Esophagus (tissue), 2 donors: ENCODE measurements around the gene RUFY2. TPM values are rescaled to one million over a fixed set of nuclear protein-coding genes. Genes with fewer than 3 reads are reported as not detected.
"Not testable (repeated sequence)": the region's sequence is repeated elsewhere in the genome, so short reads cannot be mapped to it uniquely, and the experiment has no call there.

Experiments used
- H3K27ac ChIP-seq, 2 donors: one replicate each; pipeline ENCODE4 v1.5.1; 2013; ENCODE audit warnings: low read depth in 2 of 2, mild to moderate bottlenecking in 2 of 2, inconsistent platforms in 1 of 2, low read length in 1 of 2, moderate library complexity in 1 of 2
- H3K27me3 ChIP-seq, 2 donors: one replicate each; pipeline ENCODE4 v1.6.1; 2013; ENCODE audit warnings: low read length in 2 of 2, control low read depth in 1 of 2, mild to moderate bottlenecking in 1 of 2; ENCODE audit not compliant: insufficient read depth in 2 of 2, control insufficient read depth in 1 of 2
- H3K36me3 ChIP-seq, 2 donors: one replicate each; pipeline ENCODE4 v1.6.1; 2013; ENCODE audit warnings: low read length in 1 of 2; ENCODE audit not compliant: control insufficient read depth in 2 of 2, insufficient read depth in 2 of 2
- H3K4me1 ChIP-seq, 2 donors: one replicate each; pipeline ENCODE4 v1.6.1; 2013; ENCODE audit warnings: low read length in 1 of 2; ENCODE audit not compliant: control insufficient read depth in 2 of 2, insufficient read depth in 2 of 2
- H3K4me3 ChIP-seq, 2 donors: one replicate each; pipeline ENCODE4 v1.5.1; 2013; ENCODE audit warnings: low read length in 2 of 2, mild to moderate bottlenecking in 2 of 2, low read depth in 1 of 2, moderate library complexity in 1 of 2
- H3K9me3 ChIP-seq, 2 donors: one replicate each; pipeline ENCODE4 v1.6.1; 2013; ENCODE audit warnings: mild to moderate bottlenecking in 2 of 2, low read depth in 1 of 2, low read length in 1 of 2, moderate library complexity in 1 of 2; ENCODE audit not compliant: control insufficient read depth in 2 of 2, insufficient read depth in 1 of 2
- WGBS, 2 donors: extraction: QIAGEN DNeasy Blood & Tissue Kit; methylation state at CpG; one replicate each; pipeline ENCODE4 v1.1.7; 2013; 5-methylcytosine and 5-hydroxymethylcytosine counted together
- polyA plus RNA-seq, 2 donors: library from polyadenylated mRNA; stranded (reverse); fragments of 200-250 nt; gene quantifications; one replicate each; pipeline ENCODE4 v1.2.3, GENCODE V29; 2013
- donor health status: healthy with polysubstance abuse.
- donor health status: Bipolar disorder and iron deficiency.

The RUFY2 gene
- 1 to 10 TPM; 4.9 to 5.1 TPM for polyA plus RNA-seq

GRCh38 chr10:68406815-68407548 lies at the start of gene RUFY2:
Gene RUFY2 (minus strand): TSS chr10:68407277. CDS start chr10:68407189, 88 bp downstream.
- Histone ChIP-seq H3K27me3 (no peaks in the 10 kb centered on the region), H3K27ac (peak within 1 kb of the TSS; percentile 92 to 93), H3K9me3 (no peaks in the 10 kb centered on the region), H3K36me3 (no peaks in the 10 kb centered on the region), H3K4me1 (no peaks in the 10 kb centered on the region), H3K4me3 (peak within 1 kb of the TSS; percentile 79 to 91)
- 0 to 1% methylated on average over 70 to 79 of the region's 79 CpGs for WGBS, 2 donors

GRCh38 chr10:68449698-68450097 lies 42.6 kb upstream of the RUFY2 start:
- H3K4me1 ChIP-seq, H3K9me3 ChIP-seq, H3K4me3 ChIP-seq, H3K27me3 ChIP-seq, H3K27ac ChIP-seq, H3K36me3 ChIP-seq: not testable (repeated sequence)
- 76 to 78% methylated on average over 7 of the region's 7 CpGs for WGBS, 2 donors

GRCh38 chr10:68446179-68446578 lies 39.1 kb upstream of the RUFY2 start:
- Histone ChIP-seq H3K27ac (no peak overlapping the region), H3K4me1 (no peaks in the 10 kb centered on the region), H3K9me3 (no peaks in the 10 kb centered on the region), H3K4me3 (no peak overlapping the region), H3K27me3 (no peaks in the 10 kb centered on the region), H3K36me3 (no peaks in the 10 kb centered on the region)
- 71 to 79% methylated on average over 1 of the region's 1 CpG for WGBS, 2 donors

GRCh38 chr10:68442971-68443370 lies 35.9 kb upstream of the RUFY2 start:
- no peaks in the 10 kb centered on the region for H3K36me3 ChIP-seq
- H3K27ac ChIP-seq = no peak overlapping the region
- H3K27me3 ChIP-seq = no peaks in the 10 kb centered on the region
- no peaks in the 10 kb centered on the region for H3K4me1 ChIP-seq
- no peaks in the 10 kb centered on the region for H3K9me3 ChIP-seq
- H3K4me3 ChIP-seq = no peak overlapping the region
- WGBS, 2 donors = 92 to 93% methylated on average over 2 of the region's 2 CpGs

GRCh38 chr10:68440898-68441297 lies 33.8 kb upstream of the RUFY2 start:
- Histone ChIP-seq H3K4me3 (no peak overlapping the region), H3K27ac (no peak overlapping the region), H3K4me1 (no peaks in the 10 kb centered on the region), H3K36me3 (no peaks in the 10 kb centered on the region), H3K9me3 (no peaks in the 10 kb centered on the region), H3K27me3 (no peaks in the 10 kb centered on the region)
- 97 to 98% methylated on average over 3 of the region's 3 CpGs for WGBS, 2 donors

GRCh38 chr10:68435803-68436202 lies 28.7 kb upstream of the RUFY2 start:
- H3K27me3 ChIP-seq = no peaks in the 10 kb centered on the region
- H3K4me3 ChIP-seq = no peak overlapping the region
- no peak overlapping the region for H3K27ac ChIP-seq
- no peaks in the 10 kb centered on the region for H3K9me3 ChIP-seq
- H3K36me3 ChIP-seq = no peaks in the 10 kb centered on the region
- no peaks in the 10 kb centered on the region for H3K4me1 ChIP-seq

- Histone ChIP-seq H3K36me3 (no peaks in the 10 kb centered on the region), H3K4me3 (no peak overlapping the region), H3K4me1 (no peaks in the 10 kb centered on the region), H3K27me3 (no peaks in the 10 kb centered on the region), H3K9me3 (no peaks in the 10 kb centered on the region), H3K27ac (no peak overlapping the region)
- 95 to 99% methylated on average over 4 of the region's 4 CpGs for WGBS, 2 donors
Observed at GRCh38 chr10:68434657-68435056, 27.6 kb upstream of the RUFY2 start.

- 74 to 85% methylated on average over 5 of the region's 5 CpGs for WGBS, 2 donors
Observed at GRCh38 chr10:68428396-68429104, 21.5 kb upstream of the RUFY2 start.

GRCh38 chr10:68424454-68425014 lies 17.5 kb upstream of the RUFY2 start:
- Histone ChIP-seq H3K36me3 (peaks cover 0 to 6% of the 10 kb centered on the region in 2 donors), H3K4me3 (no peak overlapping the region), H3K4me1 (no peaks in the 10 kb centered on the region), H3K27me3 (no peaks in the 10 kb centered on the region), H3K9me3 (no peaks in the 10 kb centered on the region), H3K27ac (no peak overlapping the region)
- 91 to 93% methylated on average over 20 of the region's 20 CpGs for WGBS, 2 donors

More at GRCh38 chr10:68428396-68429104, 21.5 kb upstream of the RUFY2 start:
- H3K4me1 ChIP-seq = no peaks in the 10 kb centered on the region
- no peaks in the 10 kb centered on the region for H3K9me3 ChIP-seq
- H3K27me3 ChIP-seq = no peaks in the 10 kb centered on the region
- H3K36me3 ChIP-seq = peaks cover 0 to 6% of the 10 kb centered on the region in 2 donors
- no peak overlapping the region for H3K27ac ChIP-seq
- H3K4me3 ChIP-seq = no peak overlapping the region
